HFF-Myc (cell line): ENCODE results near the gene TRPM2.

Experiments used
- DNase-seq: peaks from one replicate; pipeline ENCODE4 v3.0.0-alpha.2; 2011; ENCODE audit warnings: low read depth; ENCODE audit errors: extremely low read depth
- H3K4me3 ChIP-seq: replicated peaks from 2 replicates; pipeline ENCODE4 v1.5.1; 2011; ENCODE audit warnings: low read depth, mild to moderate bottlenecking, control low read depth, low read length
- TF ChIP-seq, protein P1 (sequence below): IDR thresholded peaks from 2 replicates; pipeline ENCODE4 v1.5.1; 2012; ENCODE audit warnings: mild to moderate bottlenecking, low read depth, low read length, control low read depth; ENCODE audit errors: missing control alignments

Gene TRPM2

DNA sequence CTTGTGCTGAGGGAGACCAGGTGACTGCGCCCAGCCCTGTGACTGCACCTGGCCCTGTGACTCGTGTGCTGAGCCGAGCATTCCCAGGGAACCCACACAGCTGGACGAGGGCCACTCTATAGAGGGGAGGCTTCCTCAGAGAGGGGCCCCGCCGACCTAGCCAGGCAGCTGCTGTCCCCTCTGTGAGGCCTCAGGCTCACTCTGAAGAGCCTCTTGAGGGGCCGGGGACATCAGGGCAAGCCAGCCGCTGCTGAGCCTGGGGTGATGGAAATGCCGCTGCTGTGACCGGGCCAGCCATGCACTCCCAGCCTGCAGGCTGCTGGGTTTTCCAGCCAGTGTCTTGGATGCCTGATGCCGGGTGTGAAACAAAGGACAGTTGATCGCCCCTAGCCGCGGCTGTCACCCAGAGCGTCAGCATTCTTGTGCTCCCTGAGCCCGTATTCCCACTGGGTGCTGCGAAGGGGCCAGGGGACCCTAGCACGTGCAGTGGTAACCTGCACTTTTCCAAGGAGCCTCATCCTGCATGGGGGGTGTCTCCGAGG lies 36.1 kb upstream of the TRPM2 start:
- H3K4me3 ChIP-seq = no peak overlapping the region
- TF ChIP-seq, protein P1, sequence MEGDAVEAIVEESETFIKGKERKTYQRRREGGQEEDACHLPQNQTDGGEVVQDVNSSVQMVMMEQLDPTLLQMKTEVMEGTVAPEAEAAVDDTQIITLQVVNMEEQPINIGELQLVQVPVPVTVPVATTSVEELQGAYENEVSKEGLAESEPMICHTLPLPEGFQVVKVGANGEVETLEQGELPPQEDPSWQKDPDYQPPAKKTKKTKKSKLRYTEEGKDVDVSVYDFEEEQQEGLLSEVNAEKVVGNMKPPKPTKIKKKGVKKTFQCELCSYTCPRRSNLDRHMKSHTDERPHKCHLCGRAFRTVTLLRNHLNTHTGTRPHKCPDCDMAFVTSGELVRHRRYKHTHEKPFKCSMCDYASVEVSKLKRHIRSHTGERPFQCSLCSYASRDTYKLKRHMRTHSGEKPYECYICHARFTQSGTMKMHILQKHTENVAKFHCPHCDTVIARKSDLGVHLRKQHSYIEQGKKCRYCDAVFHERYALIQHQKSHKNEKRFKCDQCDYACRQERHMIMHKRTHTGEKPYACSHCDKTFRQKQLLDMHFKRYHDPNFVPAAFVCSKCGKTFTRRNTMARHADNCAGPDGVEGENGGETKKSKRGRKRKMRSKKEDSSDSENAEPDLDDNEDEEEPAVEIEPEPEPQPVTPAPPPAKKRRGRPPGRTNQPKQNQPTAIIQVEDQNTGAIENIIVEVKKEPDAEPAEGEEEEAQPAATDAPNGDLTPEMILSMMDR = no peak
- DNase-seq = no peak

DNA sequence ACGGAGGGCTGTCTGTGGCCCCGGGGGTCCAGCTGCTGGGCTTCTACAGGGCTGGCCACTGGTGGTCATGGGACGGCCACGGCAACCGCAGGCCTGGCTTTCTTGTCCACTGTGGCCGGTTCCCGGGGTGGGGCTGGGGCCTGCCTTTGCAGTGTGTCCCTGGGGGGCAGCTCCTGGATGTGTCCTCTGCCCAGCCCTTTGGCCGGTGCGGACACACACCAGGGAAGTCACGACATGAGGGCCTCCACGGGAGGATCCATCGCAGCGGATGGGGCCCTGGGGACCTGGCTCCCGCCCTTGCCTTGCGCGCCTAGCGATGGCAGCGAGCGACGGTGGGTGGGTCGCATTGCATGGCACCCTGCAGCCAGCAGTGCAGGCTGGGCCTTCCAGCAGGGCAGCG lies 35.5 kb upstream of the TRPM2 start:
- TF ChIP-seq, protein P1 = no peak
- DNase-seq = no peak
- H3K4me3 ChIP-seq = no peak overlapping the region

DNA sequence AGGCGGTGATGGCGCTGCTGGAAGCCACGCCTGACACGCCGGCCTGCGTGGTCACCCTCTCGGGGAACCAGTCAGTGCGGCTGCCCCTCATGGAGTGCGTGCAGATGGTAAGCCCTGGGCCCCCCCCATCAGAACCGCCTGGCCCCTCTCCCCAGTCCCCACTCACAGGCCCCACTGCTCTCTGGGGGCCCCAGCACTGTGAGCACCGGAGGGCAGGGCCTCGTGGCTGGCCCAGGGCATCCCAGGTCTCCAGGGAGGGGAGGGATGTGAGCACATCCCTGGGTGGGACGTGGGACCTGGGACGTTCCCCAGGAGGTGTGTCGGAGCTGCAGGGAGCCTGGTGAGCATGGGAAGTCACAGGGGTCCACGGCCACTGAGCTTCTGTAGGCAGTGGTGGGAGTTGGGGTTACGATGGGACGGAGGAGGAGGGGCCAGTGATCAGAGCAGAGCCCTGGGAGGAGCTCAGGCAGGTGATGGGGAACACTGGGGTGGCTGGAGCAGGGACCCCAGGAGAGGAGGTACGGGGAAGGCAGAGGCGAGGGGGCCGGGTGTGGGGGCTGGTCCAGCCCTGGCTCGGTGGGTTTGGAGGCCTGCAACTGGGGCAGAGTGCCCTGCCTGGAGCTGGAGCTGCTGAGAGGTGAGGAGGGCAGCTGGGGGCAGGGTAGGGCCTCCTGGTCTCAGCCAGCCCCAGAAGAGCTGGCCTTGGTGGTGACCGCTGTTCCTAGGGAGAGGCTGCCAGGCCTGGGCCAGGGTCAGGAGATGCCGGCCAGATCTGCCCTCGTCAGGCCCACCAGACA lies 34.7 kb upstream of the TRPM2 start:
- TF ChIP-seq, protein P1 = no peak
- no peak for DNase-seq
- no peak overlapping the region for H3K4me3 ChIP-seq

DNA sequence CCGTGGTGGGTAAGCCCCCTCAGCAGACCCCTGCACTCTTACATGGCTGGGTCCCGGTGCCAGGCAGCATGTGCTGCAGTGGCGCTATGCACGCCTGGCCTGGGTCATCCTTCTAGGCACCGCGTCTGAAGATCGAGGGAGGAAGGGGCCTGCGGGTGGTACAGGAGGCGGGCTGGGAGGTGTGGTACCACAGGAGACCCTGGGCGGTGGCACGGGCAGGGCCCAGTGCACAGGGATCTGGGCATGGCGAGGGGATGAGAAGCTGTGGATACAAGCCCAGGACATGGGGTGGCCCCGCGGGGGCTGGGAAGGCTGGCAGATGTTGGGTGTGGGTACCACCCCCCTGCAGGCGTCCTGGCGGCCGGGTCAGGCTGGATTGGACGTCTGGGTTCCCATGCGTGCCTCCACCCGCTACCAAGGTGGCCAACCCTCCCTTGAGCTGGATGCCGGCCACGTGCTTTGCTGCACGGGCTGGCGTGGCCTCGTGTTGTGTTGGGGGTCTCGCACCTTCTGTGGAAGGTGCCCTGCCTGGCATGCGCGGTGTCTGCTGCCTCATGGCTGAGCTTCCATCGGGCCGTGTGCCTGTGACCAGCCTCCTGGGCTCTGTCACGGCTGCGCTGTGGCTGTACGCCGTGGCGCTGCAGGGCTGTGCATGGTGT lies 33.9 kb upstream of the TRPM2 start:
- TF ChIP-seq, protein P1 = no peak
- no peak overlapping the region for H3K4me3 ChIP-seq
- DNase-seq = no peak

DNA sequence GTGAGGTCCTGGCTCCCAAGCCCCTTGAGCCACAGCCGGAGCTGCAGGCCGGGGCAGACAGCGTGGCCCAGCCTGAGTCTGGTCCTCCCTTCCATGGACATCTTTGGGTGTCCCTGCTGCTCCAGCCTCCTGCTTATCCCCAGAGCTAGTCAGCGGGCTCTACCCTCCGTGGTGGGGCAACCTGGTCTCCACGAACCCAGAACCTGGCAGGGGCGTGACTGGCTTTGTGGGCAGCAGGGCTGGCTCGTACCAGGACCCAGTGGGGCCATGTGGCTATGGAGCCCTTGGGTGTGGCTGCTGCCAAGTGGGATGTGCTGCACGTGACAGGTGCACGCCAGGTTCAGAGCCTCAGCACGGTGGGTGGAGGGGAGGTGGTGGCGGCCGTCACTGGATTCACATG lies 32.6 kb upstream of the TRPM2 start:
- TF ChIP-seq, protein P1 = no peak
- no peak overlapping the region for H3K4me3 ChIP-seq
- no peak for DNase-seq

DNA sequence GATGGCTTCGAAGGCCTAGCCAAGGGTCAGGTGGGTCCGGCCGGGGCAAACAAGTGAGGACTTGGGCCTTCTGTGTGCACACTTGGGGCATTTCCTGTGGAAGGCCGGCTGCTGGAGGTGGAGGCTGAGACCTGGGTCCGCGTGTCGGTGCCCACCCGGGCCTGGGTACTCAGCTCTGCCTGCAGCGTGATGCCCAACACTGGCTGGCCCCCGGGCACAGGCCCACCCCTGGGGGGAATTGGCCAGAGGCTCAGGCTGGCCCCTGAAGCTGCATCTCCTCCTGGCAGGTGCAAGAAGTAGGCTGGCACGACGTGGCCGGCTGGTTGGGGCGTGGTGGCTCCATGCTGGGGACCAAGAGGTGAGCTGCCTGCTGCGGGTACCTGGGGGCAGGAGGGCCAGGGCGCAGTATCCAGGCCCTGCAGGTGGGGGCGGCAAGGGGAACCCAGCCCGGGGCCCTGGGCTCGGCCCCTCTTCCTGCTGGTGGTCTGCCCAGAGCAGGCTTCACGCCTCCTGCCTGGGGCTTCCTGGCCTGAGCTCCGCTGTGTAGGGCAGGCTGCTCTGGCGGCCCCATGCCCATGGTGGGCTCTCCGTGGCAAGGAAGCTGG lies 31.5 kb upstream of the TRPM2 start:
- TF ChIP-seq, protein P1 = no peak
- DNase-seq = no peak

More for the DNA sequence above, 31.5 kb upstream of the TRPM2 start:
- no peak overlapping the region for H3K4me3 ChIP-seq
